ENCODE data around the gene SDHAF2.
"Not testable (repeated sequence)": the region's sequence is repeated elsewhere in the genome, so short reads cannot be mapped to it uniquely, and the experiment has no call there.

The SDHAF2 gene

GRCh38 chr11:61422226-61422625 is 7.7 kb upstream of the SDHAF2 start:
- DNase-seq (ENCODE audit: insufficient read length, low spot score) = no peak
- no peak for FAIRE-seq

GRCh38 chr11:61425367-61426131 is 4.4 kb upstream of the SDHAF2 start:
- no peak for FAIRE-seq
- DNase-seq (ENCODE audit: insufficient read length, low spot score) = no peak

- FAIRE-seq (no peak), DNase-seq (ENCODE audit: insufficient read length, low spot score) (peak; percentile 74)
Measured at GRCh38 chr11:61429346-61429690, 606 bp upstream of the SDHAF2 start.

GRCh38 chr11:61430839-61431238 is 915 bp downstream of the SDHAF2 start:
- FAIRE-seq = not testable (repeated sequence)

GRCh38 chr11:61437496-61437895 is 7.6 kb downstream of the SDHAF2 start:
- no peak for FAIRE-seq

More at GRCh38 chr11:61430839-61431238, 915 bp downstream of the SDHAF2 start:
- not testable (repeated sequence) for DNase-seq (ENCODE audit: insufficient read length, low spot score)

GRCh38 chr11:61439615-61440014 is 9.7 kb downstream of the SDHAF2 start:
- DNase-seq (ENCODE audit: insufficient read length, low spot score) (no peak), FAIRE-seq (no peak)

More at GRCh38 chr11:61437496-61437895, 7.6 kb downstream of the SDHAF2 start:
- DNase-seq (ENCODE audit: insufficient read length, low spot score) = no peak

GRCh38 chr11:61442616-61443015 is 12.7 kb downstream of the SDHAF2 start:
- FAIRE-seq = no peak

GRCh38 chr11:61445516-61445915 is 15.6 kb downstream of the SDHAF2 start:
- FAIRE-seq = no peak

More at GRCh38 chr11:61442616-61443015, 12.7 kb downstream of the SDHAF2 start:
- no peak for DNase-seq (ENCODE audit: insufficient read length, low spot score)

GRCh38 chr11:61446211-61446651 is 16.3 kb downstream of the SDHAF2 start:
- DNase-seq (ENCODE audit: insufficient read length, low spot score) = peak; percentile 83
- no peak for FAIRE-seq

More at GRCh38 chr11:61445516-61445915, 15.6 kb downstream of the SDHAF2 start:
- DNase-seq (ENCODE audit: insufficient read length, low spot score) = no peak

- DNase-seq (ENCODE audit: insufficient read length, low spot score) = no peak
- no peak for FAIRE-seq
Measured at GRCh38 chr11:61447601-61448551, 18.0 kb downstream of the SDHAF2 start.

- DNase-seq (ENCODE audit: insufficient read length, low spot score) (no peak), FAIRE-seq (no peak)
Measured at GRCh38 chr11:61448552-61448927, 18.6 kb downstream of the SDHAF2 start.

- no peak for FAIRE-seq
Measured at GRCh38 chr11:61452825-61453224, 22.9 kb downstream of the SDHAF2 start.

GRCh38 chr11:61453695-61454094 is 23.8 kb downstream of the SDHAF2 start:
- no peak for FAIRE-seq
- DNase-seq (ENCODE audit: insufficient read length, low spot score) = no peak

More at GRCh38 chr11:61452825-61453224, 22.9 kb downstream of the SDHAF2 start:
- no peak for DNase-seq (ENCODE audit: insufficient read length, low spot score)

- DNase-seq (ENCODE audit: insufficient read length, low spot score) (no peak), FAIRE-seq (no peak)
Measured at GRCh38 chr11:61454520-61454919, 24.6 kb downstream of the SDHAF2 start.

- FAIRE-seq = no peak
- no peak for DNase-seq (ENCODE audit: insufficient read length, low spot score)
Measured at GRCh38 chr11:61460474-61460881, 30.6 kb downstream of the SDHAF2 start.

GRCh38 chr11:61460986-61461385 is 31.1 kb downstream of the SDHAF2 start:
- no peak for DNase-seq (ENCODE audit: insufficient read length, low spot score)
- FAIRE-seq = no peak

- DNase-seq (ENCODE audit: insufficient read length, low spot score); FAIRE-seq: not testable (repeated sequence)
Measured at GRCh38 chr11:61467602-61468001, 37.7 kb downstream of the SDHAF2 start.

GRCh38 chr11:61468002-61468401 is 38.1 kb downstream of the SDHAF2 start:
- no peak for DNase-seq (ENCODE audit: insufficient read length, low spot score)
- FAIRE-seq = no peak

GRCh38 chr11:61472282-61472681 is 42.4 kb downstream of the SDHAF2 start:
- FAIRE-seq (no peak), DNase-seq (ENCODE audit: insufficient read length, low spot score) (no peak)

- FAIRE-seq = no peak
- no peak for DNase-seq (ENCODE audit: insufficient read length, low spot score)
Measured at GRCh38 chr11:61472868-61473267, 42.9 kb downstream of the SDHAF2 start.

- no peak for DNase-seq (ENCODE audit: insufficient read length, low spot score)
- no peak for FAIRE-seq
Measured at GRCh38 chr11:61473370-61474012, 43.6 kb downstream of the SDHAF2 start.
